ENCODE data around the gene PLEKHM1. TPM values are rescaled to one million over a fixed set of nuclear protein-coding genes. Genes with fewer than 3 reads are reported as not detected.

PLEKHM1 gene
- total RNA-seq, 1 donor from 2014 or later = 56.6 TPM

DNA sequence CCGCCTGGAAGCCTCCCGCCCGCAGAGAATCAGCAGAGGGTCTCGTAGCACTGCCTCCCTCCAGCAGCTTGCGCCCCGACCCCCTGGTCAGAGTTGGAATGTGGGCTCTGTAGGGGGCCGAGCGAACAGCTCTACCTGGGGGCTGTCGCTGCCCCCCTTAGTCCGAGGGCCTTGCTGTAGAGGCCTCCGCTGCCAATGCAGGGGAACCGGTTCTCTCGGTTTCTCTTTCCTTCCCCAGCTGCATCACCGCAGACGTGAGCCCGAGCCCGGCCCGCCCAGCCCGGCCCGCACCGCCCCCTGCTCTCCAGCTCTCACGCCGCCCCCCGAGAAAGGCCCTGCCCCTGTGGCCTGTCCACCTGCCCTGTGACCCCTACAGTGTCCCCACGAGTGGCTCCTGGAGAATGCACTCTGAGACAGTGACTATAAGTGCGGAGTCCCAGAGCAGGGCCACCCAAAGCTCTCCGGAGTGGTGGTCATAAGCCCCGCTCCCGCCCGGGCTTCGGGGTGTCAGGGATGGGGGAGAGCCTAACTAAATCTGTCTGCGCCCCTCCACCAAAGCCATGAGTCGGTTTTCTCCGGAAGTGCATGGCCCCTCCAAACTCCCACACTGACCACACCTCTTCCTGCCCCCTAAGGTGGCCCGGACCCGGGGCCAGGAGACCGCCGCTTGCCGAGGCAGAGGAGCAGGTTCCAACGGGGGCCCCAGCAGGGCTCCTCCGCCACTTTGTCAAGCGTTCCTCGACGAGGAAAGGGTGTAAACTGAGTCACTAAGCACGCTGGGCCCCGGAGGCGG, 59.6 kb downstream of the PLEKHM1 start:
- intact Hi-C loops (cut with DNase I) = no loop called here
- ATAC-seq (no peak), DNase-seq (ENCODE audit: low spot score) (no peak)

- DNase-seq (ENCODE audit: low spot score) = no peak
- intact Hi-C loops (cut with DNase I) = no loop called here
- ATAC-seq = no peak
These were observed 60.3 kb downstream of the PLEKHM1 start for GRCh38 chr17:45430006-45430737.

GRCh38 chr17:45429339-45430005, 61.0 kb downstream of the PLEKHM1 start:
- no peak for DNase-seq (ENCODE audit: low spot score)
- intact Hi-C loops (cut with DNase I) = no loop called here
- no peak for ATAC-seq

DNA sequence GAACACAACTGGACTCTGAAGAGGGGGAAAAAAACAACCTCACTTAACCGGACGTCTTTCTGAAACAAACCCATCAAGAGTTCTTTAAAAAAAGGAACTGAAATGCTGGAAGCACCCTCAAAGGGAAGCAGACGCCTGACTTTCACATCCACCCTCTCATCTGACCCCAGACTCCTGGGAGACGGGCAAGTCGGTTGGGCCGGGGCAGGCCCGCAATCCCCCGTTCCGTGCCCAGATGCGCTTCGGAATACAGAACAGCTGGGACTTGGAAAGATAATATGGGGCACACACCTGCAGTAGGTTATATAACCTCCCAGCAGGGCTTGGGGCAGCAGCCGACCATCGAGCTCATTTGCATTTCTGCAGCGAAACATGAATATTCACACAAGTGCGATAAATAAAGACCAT, 61.6 kb downstream of the PLEKHM1 start:
- DNase-seq (ENCODE audit: low spot score) (no peak), ATAC-seq (no peak)
- intact Hi-C loops (cut with DNase I) = no loop called here

- intact Hi-C loops (cut with DNase I) = no loop called here
- peak; percentile 78 for DNase-seq (ENCODE audit: low spot score)
These were observed 62.4 kb downstream of the PLEKHM1 start for GRCh38 chr17:45428050-45428617.

DNA sequence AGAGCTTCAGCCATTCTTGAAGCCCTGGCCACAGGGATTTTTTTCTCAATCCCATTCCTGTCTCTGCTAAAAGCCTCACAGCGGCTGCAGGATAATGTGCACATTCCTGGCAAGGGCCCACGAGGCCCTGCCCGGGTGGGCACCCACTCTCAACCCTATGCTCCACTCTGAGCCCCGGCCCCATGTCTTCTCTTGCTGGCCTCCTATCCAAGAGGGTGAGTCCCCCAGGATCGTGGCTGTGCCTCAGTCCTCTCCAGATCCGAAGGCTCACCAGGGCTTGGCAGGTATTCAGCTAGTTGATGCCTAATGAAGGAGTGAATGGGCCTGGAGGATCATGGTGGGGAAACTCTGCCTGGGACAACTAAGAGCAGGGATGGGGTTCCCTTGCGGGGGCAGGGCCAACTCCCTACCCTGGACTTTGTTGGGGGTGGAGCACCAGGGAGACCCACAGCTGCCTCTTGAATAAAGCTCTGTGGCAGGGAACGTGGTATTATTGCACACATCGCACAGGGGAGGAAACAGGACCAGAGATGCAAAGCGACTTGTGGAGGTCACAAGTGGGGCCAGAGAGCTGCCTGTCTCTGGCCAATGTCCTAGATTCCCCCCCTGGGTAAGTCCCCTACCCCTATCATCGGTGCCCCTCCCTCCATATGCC, 63.2 kb downstream of the PLEKHM1 start:
- DNase-seq (ENCODE audit: low spot score) (no peak), ATAC-seq (no peak)
- intact Hi-C loops (cut with DNase I) = no loop called here

More at GRCh38 chr17:45428050-45428617, 62.4 kb downstream of the PLEKHM1 start:
- ATAC-seq = peak; percentile 81

DNA sequence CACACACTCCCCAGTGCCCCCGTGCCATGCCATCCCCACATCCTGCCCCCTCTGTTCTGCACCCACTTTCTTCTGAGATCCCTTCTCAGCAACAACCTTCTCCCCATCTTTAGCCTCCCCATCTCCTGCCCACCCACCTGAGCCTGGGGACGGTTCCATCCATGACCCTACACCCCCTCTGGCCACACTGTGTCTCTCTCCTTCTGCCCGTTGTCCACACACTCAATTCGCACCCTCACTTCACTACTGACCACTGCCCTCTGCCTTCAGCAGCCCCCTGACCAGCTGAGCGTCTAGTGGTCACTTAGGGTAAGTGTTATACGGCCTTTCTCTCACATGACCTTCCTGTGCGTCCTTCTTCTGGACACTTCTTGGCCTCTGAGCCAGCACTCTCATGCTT, 64.0 kb downstream of the PLEKHM1 start:
- intact Hi-C loops (cut with DNase I) = no loop called here
- no peak for ATAC-seq
- DNase-seq (ENCODE audit: low spot score) = no peak

- ATAC-seq (no peak), DNase-seq (ENCODE audit: low spot score) (no peak)
- intact Hi-C loops (cut with DNase I) = no loop called here
These were observed 64.5 kb downstream of the PLEKHM1 start for GRCh38 chr17:45425984-45426413.

GRCh38 chr17:45425125-45425983, 65.2 kb downstream of the PLEKHM1 start:
- DNase-seq (ENCODE audit: low spot score) (no peak), ATAC-seq (peak; percentile 21)
- intact Hi-C loops (cut with DNase I) = no loop called here

- DNase-seq (ENCODE audit: low spot score) (no peak), ATAC-seq (no peak)
- intact Hi-C loops (cut with DNase I) = no loop called here
These were observed 65.8 kb downstream of the PLEKHM1 start for GRCh38 chr17:45424769-45425124.

GRCh38 chr17:45423975-45424335, 66.6 kb downstream of the PLEKHM1 start:
- intact Hi-C loops (cut with DNase I) = no loop called here
- ATAC-seq (no peak), DNase-seq (ENCODE audit: low spot score) (no peak)

GRCh38 chr17:45423304-45423974, 67.1 kb downstream of the PLEKHM1 start:
- DNase-seq (ENCODE audit: low spot score) (no peak), ATAC-seq (no peak)
- intact Hi-C loops (cut with DNase I) = no loop called here

- no peak for DNase-seq (ENCODE audit: low spot score)
- ATAC-seq = no peak
- intact Hi-C loops (cut with DNase I) = no loop called here
These were observed 75.3 kb downstream of the PLEKHM1 start for GRCh38 chr17:45414990-45415881.

GRCh38 chr17:45413498-45413923, 77.0 kb downstream of the PLEKHM1 start:
- DNase-seq (ENCODE audit: low spot score) (no peak), ATAC-seq (peak; percentile 57)
- intact Hi-C loops (cut with DNase I) = no loop called here

DNA sequence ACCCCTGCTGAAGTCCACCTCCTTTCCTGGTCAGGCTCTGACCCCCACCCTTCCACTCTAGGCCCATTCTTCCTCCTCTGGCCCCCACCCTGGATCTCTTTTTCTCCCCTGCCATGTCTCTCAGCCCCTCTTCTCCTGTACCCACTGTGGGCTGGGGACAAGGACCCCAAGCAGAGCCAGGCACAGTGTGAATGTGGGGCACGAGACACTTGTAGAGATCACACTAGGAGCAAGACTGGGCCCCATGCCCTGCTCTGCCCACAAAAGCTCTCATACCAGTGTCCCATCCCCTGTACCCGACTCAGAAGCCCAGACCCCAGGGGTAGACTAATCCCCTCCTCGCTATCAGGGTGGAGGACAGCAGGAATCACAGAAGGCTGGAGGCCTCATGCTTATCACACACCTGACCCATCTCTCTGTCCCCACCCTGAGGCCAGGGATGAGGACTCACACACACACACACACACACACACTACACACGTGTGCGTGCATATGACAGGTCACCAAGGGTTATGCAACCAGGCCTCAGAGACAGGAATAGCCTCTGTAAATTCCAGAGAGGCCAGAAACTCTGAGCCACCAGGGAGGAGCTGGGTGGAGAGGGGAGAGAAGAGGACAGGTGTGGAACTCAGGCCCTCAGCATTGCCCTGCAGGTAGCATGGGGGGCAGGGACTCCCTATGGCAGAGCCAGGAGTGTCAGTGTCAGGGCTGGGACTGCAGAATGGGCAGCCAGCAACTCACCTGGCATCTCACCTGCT, 79.0 kb downstream of the PLEKHM1 start:
- DNase-seq (ENCODE audit: low spot score) (no peak), ATAC-seq (no peak)
- intact Hi-C loops (cut with DNase I) = no loop called here

Data from sciatic nerve (tissue), 2 donors.